GM12801 (cell line): ENCODE results near the gene RSKR.

Source experiments
- TF ChIP-seq, protein P1 (sequence below): IDR thresholded peaks from one replicate; pipeline ENCODE4 v1.5.1; 2011; ENCODE audit warnings: control low read depth; ENCODE audit not compliant: insufficient read length; ENCODE audit errors: extremely low read depth

Gene RSKR

GRCh38 chr17:28580959-28581358 is 33.0 kb downstream of the RSKR start:
- TF ChIP-seq, protein P1, sequence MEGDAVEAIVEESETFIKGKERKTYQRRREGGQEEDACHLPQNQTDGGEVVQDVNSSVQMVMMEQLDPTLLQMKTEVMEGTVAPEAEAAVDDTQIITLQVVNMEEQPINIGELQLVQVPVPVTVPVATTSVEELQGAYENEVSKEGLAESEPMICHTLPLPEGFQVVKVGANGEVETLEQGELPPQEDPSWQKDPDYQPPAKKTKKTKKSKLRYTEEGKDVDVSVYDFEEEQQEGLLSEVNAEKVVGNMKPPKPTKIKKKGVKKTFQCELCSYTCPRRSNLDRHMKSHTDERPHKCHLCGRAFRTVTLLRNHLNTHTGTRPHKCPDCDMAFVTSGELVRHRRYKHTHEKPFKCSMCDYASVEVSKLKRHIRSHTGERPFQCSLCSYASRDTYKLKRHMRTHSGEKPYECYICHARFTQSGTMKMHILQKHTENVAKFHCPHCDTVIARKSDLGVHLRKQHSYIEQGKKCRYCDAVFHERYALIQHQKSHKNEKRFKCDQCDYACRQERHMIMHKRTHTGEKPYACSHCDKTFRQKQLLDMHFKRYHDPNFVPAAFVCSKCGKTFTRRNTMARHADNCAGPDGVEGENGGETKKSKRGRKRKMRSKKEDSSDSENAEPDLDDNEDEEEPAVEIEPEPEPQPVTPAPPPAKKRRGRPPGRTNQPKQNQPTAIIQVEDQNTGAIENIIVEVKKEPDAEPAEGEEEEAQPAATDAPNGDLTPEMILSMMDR: no peak

DNA sequence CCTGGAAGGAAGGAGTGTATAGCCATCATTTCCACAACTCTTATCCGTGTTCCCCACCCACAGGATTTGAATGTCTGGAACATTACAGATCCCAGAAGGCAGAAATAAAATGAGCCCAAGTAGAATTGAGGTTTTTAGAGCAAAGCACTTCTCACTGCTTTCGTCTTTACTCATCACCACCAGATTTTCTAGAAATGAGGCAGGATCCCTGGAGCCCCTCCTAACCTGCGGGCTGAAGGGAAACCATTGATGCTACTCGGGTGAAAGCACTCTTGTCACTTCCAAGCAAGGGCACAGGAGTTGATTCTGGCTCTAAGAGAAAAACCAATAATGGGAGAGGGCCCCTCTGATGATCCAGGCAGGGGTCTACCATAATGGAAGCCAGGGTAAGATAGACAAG is 34.5 kb downstream of the RSKR start:
- TF ChIP-seq, protein P1: no peak

- TF ChIP-seq, protein P1: no peak
Measured at GRCh38 chr17:28578246-28579195, 35.5 kb downstream of the RSKR start.

- TF ChIP-seq, protein P1: no peak
Measured at GRCh38 chr17:28577466-28577824, 36.5 kb downstream of the RSKR start.

GRCh38 chr17:28576758-28577465 is 37.1 kb downstream of the RSKR start, which contains the start of gene ALDOC:
Gene ALDOC, minus strand, starts transcription at chr17:28576895. Its CDS starts 1,363 bp downstream, at chr17:28575532.
- TF ChIP-seq, protein P1: no peak

GRCh38 chr17:28575126-28575795 is 38.7 kb downstream of the RSKR start:
- TF ChIP-seq, protein P1: no peak

GRCh38 chr17:28574526-28574925 is 39.5 kb downstream of the RSKR start:
- TF ChIP-seq, protein P1: no peak
